HUES6 (cell line): ENCODE results near the gene ATP13A5.
A peak's percentile ranks its signal among the peaks of the same experiment; 100 is the strongest.

ENCODE experiments used
- H3K27ac ChIP-seq: 2 replicates; pipeline ENCODE4 v1.7.0; 2013; ENCODE audit warnings: low read depth, mild to moderate bottlenecking, low read length, inconsistent platforms
- H3K27me3 ChIP-seq: 2 replicates; pipeline ENCODE4 v1.6.1; 2013; ENCODE audit warnings: low read length; ENCODE audit not compliant: control insufficient read depth, insufficient read depth
- H3K36me3 ChIP-seq: 2 replicates; pipeline ENCODE4 v1.6.1; 2013; ENCODE audit warnings: low read length; ENCODE audit not compliant: control insufficient read depth, insufficient read depth
- H3K4me1 ChIP-seq: 2 replicates; pipeline ENCODE4 v1.6.1; 2013; ENCODE audit warnings: low read length; ENCODE audit not compliant: control insufficient read depth, insufficient read depth
- H3K4me3 ChIP-seq: 2 replicates; pipeline ENCODE4 v1.5.1; 2013; ENCODE audit warnings: low read depth, low read length
- H3K9ac ChIP-seq: one replicate; pipeline ENCODE4 v1.6.1; 2013; ENCODE audit warnings: mild to moderate bottlenecking, low read length
- H3K9me3 ChIP-seq: 2 replicates; pipeline ENCODE4 v1.6.1; 2013; ENCODE audit warnings: low read depth, low read length; ENCODE audit not compliant: control insufficient read depth, insufficient read depth

Gene ATP13A5

GRCh38 chr3:193253986-193254660, 124.4 kb downstream of the ATP13A5 start:
- Histone ChIP-seq H3K9me3 (peaks cover 12% of the 10 kb centered on the region), H3K27ac (no peak overlapping the region), H3K36me3 (no peaks in the 10 kb centered on the region), H3K4me3 (no peak overlapping the region), H3K4me1 (no peaks in the 10 kb centered on the region), H3K27me3 (no peaks in the 10 kb centered on the region), H3K9ac (no peak overlapping the region)

DNA sequence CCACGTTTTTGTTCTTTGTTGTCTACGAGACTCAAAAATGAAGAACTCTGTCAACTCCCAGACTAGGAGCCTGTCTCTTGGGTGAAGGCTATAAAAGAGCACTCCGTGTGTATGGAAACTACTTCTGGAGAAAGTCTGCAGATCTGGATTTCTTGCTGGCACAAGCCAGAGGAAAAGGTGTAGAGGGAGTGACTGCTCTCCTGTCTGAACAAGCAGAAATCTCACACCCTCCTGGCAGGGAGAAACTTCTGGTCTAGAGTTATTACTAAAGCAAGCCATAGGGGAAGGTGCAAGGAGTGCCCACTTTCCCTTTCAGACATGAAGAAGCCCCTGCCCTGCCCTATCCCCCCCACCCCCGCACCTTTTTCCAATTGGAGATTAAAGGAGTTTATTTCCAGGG, 128.1 kb downstream of the ATP13A5 start:
- H3K36me3 ChIP-seq: no peaks in the 10 kb centered on the region
- H3K4me1 ChIP-seq: no peaks in the 10 kb centered on the region
- no peak overlapping the region for H3K9ac ChIP-seq
- H3K4me3 ChIP-seq: no peak overlapping the region
- H3K9me3 ChIP-seq: peaks cover 26% of the 10 kb centered on the region
- H3K27ac ChIP-seq: no peak overlapping the region
- no peaks in the 10 kb centered on the region for H3K27me3 ChIP-seq

DNA sequence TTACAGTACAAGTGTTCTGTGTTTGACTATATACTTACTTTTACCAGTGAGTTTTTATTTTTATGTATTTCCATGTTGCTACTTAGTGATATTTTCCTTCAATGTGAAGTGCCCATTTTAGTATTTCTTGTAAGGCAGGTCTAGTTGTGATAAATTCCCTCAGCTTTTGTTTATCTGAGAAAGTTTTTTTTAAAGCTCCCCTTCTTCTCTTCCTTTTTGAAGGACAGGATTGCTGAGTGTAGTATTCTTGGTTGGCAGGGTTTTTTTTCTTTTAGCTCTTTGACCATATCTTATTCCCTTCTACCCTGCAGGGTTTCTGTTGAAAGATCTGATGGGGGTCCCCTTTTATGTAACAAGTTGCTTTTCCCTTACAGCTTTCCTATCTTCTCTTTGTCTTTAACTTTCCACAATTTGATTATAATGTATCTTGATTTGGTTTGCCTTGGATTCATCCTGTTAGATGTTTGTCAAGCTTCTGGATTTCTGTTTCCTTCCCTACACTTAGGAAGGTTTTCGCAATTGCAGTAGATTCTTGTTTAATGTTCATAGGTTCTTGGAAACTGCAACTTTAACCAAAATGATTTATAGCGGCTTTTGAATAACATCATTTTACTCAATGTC, 129.6 kb downstream of the ATP13A5 start:
- Histone ChIP-seq H3K9ac (no peak overlapping the region), H3K27ac (no peak overlapping the region), H3K9me3 (peaks cover 26% of the 10 kb centered on the region)

DNA sequence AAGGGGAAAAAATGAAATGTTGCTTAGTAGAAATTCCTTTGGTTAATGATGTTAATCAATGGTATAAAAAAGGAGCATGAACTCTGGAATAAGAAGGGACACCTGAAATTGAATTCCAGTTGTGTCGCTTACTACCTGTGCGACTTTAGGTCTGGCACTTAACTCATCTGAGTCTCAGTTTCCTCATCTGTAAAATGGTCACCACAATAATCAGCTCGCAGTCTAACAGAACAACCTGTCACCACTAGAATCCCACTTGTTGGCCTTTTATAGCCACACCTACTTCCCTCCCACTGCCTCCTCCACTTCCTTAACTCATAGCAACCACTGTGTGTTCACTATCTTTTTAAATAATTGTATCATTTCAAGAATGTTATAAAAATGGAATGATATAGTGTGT, 135.0 kb downstream of the ATP13A5 start:
- peaks cover 9% of the 10 kb centered on the region for H3K9me3 ChIP-seq
- H3K27me3 ChIP-seq: peaks cover 22% of the 10 kb centered on the region
- H3K4me1 ChIP-seq: peaks cover 6% of the 10 kb centered on the region
- no peak overlapping the region for H3K27ac ChIP-seq
- no peaks in the 10 kb centered on the region for H3K36me3 ChIP-seq
- no peak overlapping the region for H3K9ac ChIP-seq
- H3K4me3 ChIP-seq: no peak overlapping the region

More for the DNA sequence above, 129.6 kb downstream of the ATP13A5 start:
- Histone ChIP-seq H3K36me3 (no peaks in the 10 kb centered on the region), H3K27me3 (no peaks in the 10 kb centered on the region), H3K4me3 (no peak overlapping the region), H3K4me1 (no peaks in the 10 kb centered on the region)

- Histone ChIP-seq H3K36me3 (no peaks in the 10 kb centered on the region), H3K9me3 (no peaks in the 10 kb centered on the region; the same call in 1 of the 2 replicates), H3K9ac (peak overlapping the region; percentile 79), H3K27ac (no peak overlapping the region), H3K4me1 (peaks cover 6% of the 10 kb centered on the region), H3K4me3 (peak overlapping the region; percentile 75), H3K27me3 (peaks cover 22% of the 10 kb centered on the region)
Measured at GRCh38 chr3:193241716-193242115, 136.8 kb downstream of the ATP13A5 start.

- Histone ChIP-seq H3K9ac (peak within 1 kb of the TSS; percentile 79), H3K27ac (no peak within 1 kb of the TSS), H3K4me3 (peak within 1 kb of the TSS; percentile 75)
Measured at GRCh38 chr3:193240850-193241706, 137.5 kb downstream of the ATP13A5 start, which contains the start of gene PLAAT1. PLAAT1 (plus strand) TSS chr3:193241222; CDS start chr3:193255651, 14,429 bp downstream.

DNA sequence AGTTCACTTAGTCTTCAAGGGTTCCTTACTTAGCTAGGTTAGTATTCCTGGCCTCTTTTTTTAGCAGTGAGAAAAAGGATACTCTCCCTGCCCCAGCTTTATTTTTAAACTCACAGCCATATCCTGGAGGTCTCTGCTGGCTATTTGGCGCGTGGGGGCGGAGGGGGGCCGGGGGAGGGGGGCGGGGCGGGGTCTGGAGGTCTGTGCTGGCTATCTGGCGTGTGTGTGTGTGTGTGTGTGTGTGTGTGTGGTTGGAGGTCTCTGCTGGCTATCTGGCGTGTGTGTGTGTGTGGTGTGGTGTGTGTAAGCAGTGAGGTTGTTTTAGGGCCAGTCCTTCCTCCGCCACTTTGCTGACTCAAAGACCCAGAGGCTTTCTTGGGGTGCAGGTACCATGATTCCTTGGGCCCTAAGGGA, 138.1 kb downstream of the ATP13A5 start:
- Histone ChIP-seq H3K4me3 (peak overlapping the region; percentile 75), H3K4me1 (peaks cover 6% of the 10 kb centered on the region), H3K27ac (no peak overlapping the region), H3K9me3 (no peaks in the 10 kb centered on the region), H3K27me3 (peaks cover 22% of the 10 kb centered on the region), H3K9ac (peak overlapping the region; percentile 66), H3K36me3 (no peaks in the 10 kb centered on the region)

More at GRCh38 chr3:193240850-193241706, 137.5 kb downstream of the ATP13A5 start, which contains the start of gene PLAAT1:
- H3K9me3 ChIP-seq: no peaks in the 10 kb centered on the region; the same call in 1 of the 2 replicates
- peaks cover 22% of the 10 kb centered on the region for H3K27me3 ChIP-seq
- no peaks in the 10 kb centered on the region for H3K36me3 ChIP-seq
- peaks cover 6% of the 10 kb centered on the region for H3K4me1 ChIP-seq

DNA sequence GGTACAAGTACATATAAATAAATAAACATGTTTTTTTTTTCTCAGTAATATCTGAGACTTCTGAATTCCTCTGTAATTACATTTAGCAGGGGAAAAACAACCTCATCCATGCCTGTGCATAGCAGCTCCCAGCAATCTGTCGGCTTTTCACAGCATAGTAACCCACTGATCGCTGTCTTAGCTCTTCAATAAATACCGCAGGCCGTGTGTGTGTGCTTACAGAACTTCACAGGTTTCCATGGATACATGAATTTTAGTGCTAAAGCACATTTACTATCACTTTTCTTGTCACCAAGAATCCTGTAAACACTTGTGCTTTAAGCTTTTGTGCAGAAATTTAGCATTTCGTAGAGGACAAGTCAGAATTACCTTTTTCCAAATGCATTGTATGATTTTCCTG, 141.5 kb downstream of the ATP13A5 start:
- Histone ChIP-seq H3K27ac (no peak overlapping the region), H3K9ac (no peak overlapping the region), H3K9me3 (no peaks in the 10 kb centered on the region), H3K4me1 (peaks cover 6% of the 10 kb centered on the region), H3K4me3 (no peak overlapping the region), H3K27me3 (peaks cover 10% of the 10 kb centered on the region), H3K36me3 (no peaks in the 10 kb centered on the region)

- peaks cover 4% of the 10 kb centered on the region for H3K4me1 ChIP-seq
- H3K9ac ChIP-seq: no peak overlapping the region
- no peak overlapping the region for H3K4me3 ChIP-seq
- no peaks in the 10 kb centered on the region for H3K36me3 ChIP-seq
- H3K27me3 ChIP-seq: peaks cover 5% of the 10 kb centered on the region
- no peaks in the 10 kb centered on the region for H3K9me3 ChIP-seq
- no peak overlapping the region for H3K27ac ChIP-seq
Measured at GRCh38 chr3:193236599-193236998, 142.0 kb downstream of the ATP13A5 start.

GRCh38 chr3:193231201-193231600, 147.4 kb downstream of the ATP13A5 start:
- Histone ChIP-seq H3K9ac (no peak overlapping the region), H3K27me3 (no peaks in the 10 kb centered on the region), H3K9me3 (no peaks in the 10 kb centered on the region), H3K36me3 (no peaks in the 10 kb centered on the region), H3K27ac (no peak overlapping the region), H3K4me3 (no peak overlapping the region), H3K4me1 (peaks cover 34% of the 10 kb centered on the region)
